ENCODE results near the gene ABI2. TPM values are rescaled to one million over a fixed set of nuclear protein-coding genes. Genes with fewer than 3 reads are reported as not detected.
A peak's percentile ranks its signal among the peaks of the same experiment; 100 is the strongest.
"Not testable (repeated sequence)": the region's sequence is repeated elsewhere in the genome, so short reads cannot be mapped to it uniquely, and the experiment has no call there.

ABI2 gene
- total and polyA plus RNA-seq, 9 donors = 24.2 to 50.7 (median 39.5) TPM

GRCh38 chr2:203412546-203413331 lies 84.5 kb downstream of the ABI2 start:
- no CpG with 5 or more reads among the region's 7 CpGs for WGBS (ENCODE audit: insufficient coverage)
- Histone ChIP-seq H3K27ac (ENCODE audit: low read length) (no peak overlapping the region), H3K4me1 (ENCODE audit: control insufficient read depth, insufficient read depth, low read length) (peaks cover 3% of the 10 kb centered on the region), H3K27me3 (ENCODE audit: control insufficient read depth, insufficient read depth, low read length) (no peaks in the 10 kb centered on the region), H3K36me3 (ENCODE audit: control insufficient read depth, insufficient read depth, low read length) (peaks cover 16% of the 10 kb centered on the region), H3K9me3 (replicated peaks; ENCODE audit: control insufficient read depth, low read depth, low read length) (no peaks in the 10 kb centered on the region), H3K4me3 (ENCODE audit: low read length) (no peak overlapping the region)
- DNase-seq = peak; percentile 46

GRCh38 chr2:203413796-203414195 lies 85.6 kb downstream of the ABI2 start:
- Histone ChIP-seq H3K4me1 (ENCODE audit: control insufficient read depth, insufficient read depth, low read length) (peaks cover 3% of the 10 kb centered on the region), H3K4me3 (ENCODE audit: low read length) (no peak overlapping the region), H3K9me3 (replicated peaks; ENCODE audit: control insufficient read depth, low read depth, low read length) (no peaks in the 10 kb centered on the region), H3K36me3 (ENCODE audit: control insufficient read depth, insufficient read depth, low read length) (peaks cover 20% of the 10 kb centered on the region), H3K27me3 (ENCODE audit: control insufficient read depth, insufficient read depth, low read length) (no peaks in the 10 kb centered on the region), H3K27ac (ENCODE audit: low read length) (no peak overlapping the region)
- DNase-seq = no peak

GRCh38 chr2:203418271-203418670 lies 90.1 kb downstream of the ABI2 start:
- Histone ChIP-seq H3K4me3 (ENCODE audit: low read length) (no peak overlapping the region), H3K36me3 (ENCODE audit: control insufficient read depth, insufficient read depth, low read length) (peaks cover 23% of the 10 kb centered on the region), H3K4me1 (ENCODE audit: control insufficient read depth, insufficient read depth, low read length) (no peaks in the 10 kb centered on the region), H3K27me3 (ENCODE audit: control insufficient read depth, insufficient read depth, low read length) (no peaks in the 10 kb centered on the region), H3K9me3 (replicated peaks; ENCODE audit: control insufficient read depth, low read depth, low read length) (no peaks in the 10 kb centered on the region), H3K27ac (ENCODE audit: low read length) (no peak overlapping the region)
- no peak for DNase-seq
- 78% methylated on average over 6 of the region's 8 CpGs for WGBS (ENCODE audit: insufficient coverage)

GRCh38 chr2:203427061-203427460 lies 98.9 kb downstream of the ABI2 start:
- H3K36me3 ChIP-seq (ENCODE audit: control insufficient read depth, insufficient read depth, low read length) = peaks cover 9% of the 10 kb centered on the region
- DNase-seq = no peak
- no peaks in the 10 kb centered on the region for H3K27me3 ChIP-seq (ENCODE audit: control insufficient read depth, insufficient read depth, low read length)
- no CpG with 5 or more reads among the region's 2 CpGs for WGBS (ENCODE audit: insufficient coverage)
- H3K27ac ChIP-seq (ENCODE audit: low read length) = no peak overlapping the region
- no peaks in the 10 kb centered on the region for H3K9me3 ChIP-seq (replicated peaks; ENCODE audit: control insufficient read depth, low read depth, low read length)
- no peaks in the 10 kb centered on the region for H3K4me1 ChIP-seq (ENCODE audit: control insufficient read depth, insufficient read depth, low read length)
- H3K4me3 ChIP-seq (ENCODE audit: low read length) = no peak overlapping the region

DNA sequence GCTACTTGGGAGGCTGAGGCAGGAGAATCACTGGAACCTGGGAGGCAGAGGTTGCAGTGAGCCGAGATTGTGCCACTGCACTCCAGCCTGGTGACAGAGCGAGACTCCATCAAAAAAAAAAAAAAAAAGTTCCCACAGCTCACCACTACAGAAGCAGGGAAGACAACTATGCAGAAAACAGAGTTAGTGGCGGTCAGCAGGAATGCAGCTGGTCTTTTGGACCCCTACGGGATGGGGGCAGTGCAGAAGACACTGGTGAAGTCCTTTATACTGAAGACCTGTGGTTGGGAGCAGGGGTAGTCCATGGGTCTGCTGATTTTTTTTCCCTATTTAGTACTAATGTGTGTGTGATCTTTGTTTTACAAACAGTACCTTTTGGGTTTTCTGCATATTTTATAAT lies 101.4 kb downstream of the ABI2 start:
- H3K36me3 ChIP-seq (ENCODE audit: control insufficient read depth, insufficient read depth, low read length) = not testable (repeated sequence)

GRCh38 chr2:203431391-203432185 lies 103.4 kb downstream of the ABI2 start:
- WGBS (ENCODE audit: insufficient coverage) = no CpG with 5 or more reads among the region's 5 CpGs
- H3K27ac ChIP-seq (ENCODE audit: low read length) = no peak overlapping the region

More for the DNA sequence above, 101.4 kb downstream of the ABI2 start:
- WGBS (ENCODE audit: insufficient coverage) = no CpG with 5 or more reads among the region's 4 CpGs
- not testable (repeated sequence) for H3K4me3 ChIP-seq (ENCODE audit: low read length); H3K9me3 ChIP-seq (replicated peaks; ENCODE audit: control insufficient read depth, low read depth, low read length); DNase-seq; H3K27me3 ChIP-seq (ENCODE audit: control insufficient read depth, insufficient read depth, low read length); H3K4me1 ChIP-seq (ENCODE audit: control insufficient read depth, insufficient read depth, low read length); H3K27ac ChIP-seq (ENCODE audit: low read length)

DNA sequence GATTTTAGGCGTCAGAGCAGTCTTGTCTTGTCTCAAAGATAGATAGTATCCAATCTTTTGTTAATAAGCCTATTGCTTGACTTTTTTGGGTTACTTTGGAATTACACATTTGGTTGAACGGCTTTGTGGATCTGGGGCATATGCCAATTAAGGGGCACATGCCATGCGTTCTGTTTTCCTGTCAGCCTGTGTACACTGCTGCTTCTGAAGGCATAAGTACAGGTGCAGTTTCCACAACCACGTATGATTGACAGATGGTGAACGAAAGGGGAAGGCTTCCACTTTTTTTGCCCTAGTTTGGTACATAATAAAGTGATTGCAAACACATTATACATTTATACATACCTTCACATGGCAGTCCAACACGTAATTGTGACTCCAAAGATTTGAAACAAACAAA lies 104.6 kb downstream of the ABI2 start:
- no peak for DNase-seq
- H3K4me1 ChIP-seq (ENCODE audit: control insufficient read depth, insufficient read depth, low read length) = no peaks in the 10 kb centered on the region
- H3K9me3 ChIP-seq (replicated peaks; ENCODE audit: control insufficient read depth, low read depth, low read length) = no peaks in the 10 kb centered on the region
- H3K27me3 ChIP-seq (ENCODE audit: control insufficient read depth, insufficient read depth, low read length) = no peaks in the 10 kb centered on the region
- peaks cover 15% of the 10 kb centered on the region for H3K36me3 ChIP-seq (ENCODE audit: control insufficient read depth, insufficient read depth, low read length)
- H3K27ac ChIP-seq (ENCODE audit: low read length) = no peak overlapping the region
- no peak overlapping the region for H3K4me3 ChIP-seq (ENCODE audit: low read length)
- 60% methylated on average over 1 of the region's 6 CpGs for WGBS (ENCODE audit: insufficient coverage)

More at GRCh38 chr2:203431391-203432185, 103.4 kb downstream of the ABI2 start:
- Histone ChIP-seq H3K4me1 (ENCODE audit: control insufficient read depth, insufficient read depth, low read length) (no peaks in the 10 kb centered on the region), H3K36me3 (ENCODE audit: control insufficient read depth, insufficient read depth, low read length) (peaks cover 13% of the 10 kb centered on the region), H3K4me3 (ENCODE audit: low read length) (no peak overlapping the region), H3K27me3 (ENCODE audit: control insufficient read depth, insufficient read depth, low read length) (no peaks in the 10 kb centered on the region), H3K9me3 (replicated peaks; ENCODE audit: control insufficient read depth, low read depth, low read length) (no peaks in the 10 kb centered on the region)
- DNase-seq = no peak

- Histone ChIP-seq H3K4me1 (ENCODE audit: control insufficient read depth, insufficient read depth, low read length) (no peaks in the 10 kb centered on the region), H3K27me3 (ENCODE audit: control insufficient read depth, insufficient read depth, low read length) (no peaks in the 10 kb centered on the region), H3K4me3 (ENCODE audit: low read length) (no peak overlapping the region), H3K9me3 (replicated peaks; ENCODE audit: control insufficient read depth, low read depth, low read length) (no peaks in the 10 kb centered on the region), H3K36me3 (ENCODE audit: control insufficient read depth, insufficient read depth, low read length) (peaks cover 37% of the 10 kb centered on the region), H3K27ac (ENCODE audit: low read length) (peak overlapping the region; percentile 26)
- no CpG with 5 or more reads among the region's 2 CpGs for WGBS (ENCODE audit: insufficient coverage)
- no peak for DNase-seq
Observed at GRCh38 chr2:203436496-203436895, 108.3 kb downstream of the ABI2 start.

- Histone ChIP-seq H3K4me1 (ENCODE audit: control insufficient read depth, insufficient read depth, low read length) (no peaks in the 10 kb centered on the region), H3K36me3 (ENCODE audit: control insufficient read depth, insufficient read depth, low read length) (peaks cover 44% of the 10 kb centered on the region)
- WGBS (ENCODE audit: insufficient coverage) = no CpG with 5 or more reads among the region's 4 CpGs
Observed at GRCh38 chr2:203437511-203437910, 109.3 kb downstream of the ABI2 start.

GRCh38 chr2:203438528-203438927 lies 110.3 kb downstream of the ABI2 start:
- H3K4me3 ChIP-seq (ENCODE audit: low read length) = no peak overlapping the region
- no peak overlapping the region for H3K27ac ChIP-seq (ENCODE audit: low read length)
- H3K36me3 ChIP-seq (ENCODE audit: control insufficient read depth, insufficient read depth, low read length) = peaks cover 46% of the 10 kb centered on the region
- WGBS (ENCODE audit: insufficient coverage) = 33% methylated on average over 1 of the region's 2 CpGs
- H3K27me3 ChIP-seq (ENCODE audit: control insufficient read depth, insufficient read depth, low read length) = no peaks in the 10 kb centered on the region
- no peaks in the 10 kb centered on the region for H3K4me1 ChIP-seq (ENCODE audit: control insufficient read depth, insufficient read depth, low read length)
- no peaks in the 10 kb centered on the region for H3K9me3 ChIP-seq (replicated peaks; ENCODE audit: control insufficient read depth, low read depth, low read length)
- no peak for DNase-seq

More at GRCh38 chr2:203437511-203437910, 109.3 kb downstream of the ABI2 start:
- no peak overlapping the region for H3K4me3 ChIP-seq (ENCODE audit: low read length)
- H3K27ac ChIP-seq (ENCODE audit: low read length) = no peak overlapping the region
- no peaks in the 10 kb centered on the region for H3K27me3 ChIP-seq (ENCODE audit: control insufficient read depth, insufficient read depth, low read length)
- no peak for DNase-seq
- H3K9me3 ChIP-seq (replicated peaks; ENCODE audit: control insufficient read depth, low read depth, low read length) = no peaks in the 10 kb centered on the region

Measured in muscle of leg (tissue), 11 donors.